ENCODE measurements around the gene CHRM5. TPM values are rescaled to one million over a fixed set of nuclear protein-coding genes. Genes with fewer than 3 reads are reported as not detected.

CHRM5 gene
- total RNA-seq, 2 donors from 2014 or later = not detected

DNA sequence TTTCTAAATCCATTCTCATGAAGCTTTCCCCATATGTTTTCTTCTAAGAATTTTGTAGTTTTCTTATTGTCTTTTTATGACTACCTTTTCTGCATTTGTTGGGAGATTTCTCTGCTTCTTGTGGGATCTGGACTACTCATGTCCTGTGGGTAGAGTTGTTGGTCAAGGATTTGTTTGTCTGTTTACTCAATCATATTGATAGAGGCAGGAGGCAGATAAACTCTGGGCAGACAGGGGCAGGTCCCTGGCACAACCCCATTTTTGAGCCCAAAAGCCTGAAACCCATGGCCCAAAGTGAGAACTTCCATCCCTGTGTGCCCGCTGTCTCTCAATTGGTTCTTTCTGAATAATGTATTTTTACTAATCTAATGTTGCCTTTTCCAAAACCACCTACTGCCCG is 145.9 kb downstream of the CHRM5 start:
- Histone ChIP-seq H3K4me1 (no peaks in the 10 kb centered on the region), H3K9me3 (no peaks in the 10 kb centered on the region), H3K36me3 (replicated peaks in 1 of 2; ENCODE audit: insufficient read depth in 1 of 2, low read depth in 2 of 2) (no peaks in the 10 kb centered on the region), H3K27ac (no peak overlapping the region), H3K27me3 (no peaks in the 10 kb centered on the region), H3K4me3 (no peak overlapping the region)
- intact Hi-C loops (cut with DNase I) = no loop called here
- WGBS, 2 donors = 47 to 52% methylated on average over 2 of the region's 2 CpGs
- no peak for TF ChIP-seq POLR2A (IDR thresholded peaks at IDR 0.05)
- TF ChIP-seq, protein P1, sequence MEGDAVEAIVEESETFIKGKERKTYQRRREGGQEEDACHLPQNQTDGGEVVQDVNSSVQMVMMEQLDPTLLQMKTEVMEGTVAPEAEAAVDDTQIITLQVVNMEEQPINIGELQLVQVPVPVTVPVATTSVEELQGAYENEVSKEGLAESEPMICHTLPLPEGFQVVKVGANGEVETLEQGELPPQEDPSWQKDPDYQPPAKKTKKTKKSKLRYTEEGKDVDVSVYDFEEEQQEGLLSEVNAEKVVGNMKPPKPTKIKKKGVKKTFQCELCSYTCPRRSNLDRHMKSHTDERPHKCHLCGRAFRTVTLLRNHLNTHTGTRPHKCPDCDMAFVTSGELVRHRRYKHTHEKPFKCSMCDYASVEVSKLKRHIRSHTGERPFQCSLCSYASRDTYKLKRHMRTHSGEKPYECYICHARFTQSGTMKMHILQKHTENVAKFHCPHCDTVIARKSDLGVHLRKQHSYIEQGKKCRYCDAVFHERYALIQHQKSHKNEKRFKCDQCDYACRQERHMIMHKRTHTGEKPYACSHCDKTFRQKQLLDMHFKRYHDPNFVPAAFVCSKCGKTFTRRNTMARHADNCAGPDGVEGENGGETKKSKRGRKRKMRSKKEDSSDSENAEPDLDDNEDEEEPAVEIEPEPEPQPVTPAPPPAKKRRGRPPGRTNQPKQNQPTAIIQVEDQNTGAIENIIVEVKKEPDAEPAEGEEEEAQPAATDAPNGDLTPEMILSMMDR (IDR thresholded peaks at IDR 0.05) = no peak
- ATAC-seq = no peak
- DNase-seq = no peak

DNA sequence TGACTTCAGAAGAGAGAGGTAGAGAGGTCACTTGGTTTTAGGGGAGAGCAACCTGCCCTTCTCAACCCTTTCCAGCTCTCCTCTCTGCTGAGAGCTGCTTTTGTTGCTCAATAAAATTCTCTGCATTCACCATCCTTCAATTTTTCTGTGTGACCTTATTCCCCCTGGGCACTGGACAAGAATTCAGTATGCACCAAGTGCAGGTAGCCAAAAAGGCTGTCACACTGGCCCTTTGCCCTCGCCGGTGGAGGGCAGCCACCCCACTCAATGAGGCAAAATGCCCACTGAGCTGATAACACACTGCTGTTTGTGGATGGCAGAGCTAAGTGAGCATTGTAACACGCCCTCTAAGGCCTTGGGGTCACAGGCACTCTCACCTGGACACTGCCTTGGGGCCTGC is 146.4 kb downstream of the CHRM5 start:
- Histone ChIP-seq H3K9me3 (no peaks in the 10 kb centered on the region), H3K27me3 (no peaks in the 10 kb centered on the region)

DNA sequence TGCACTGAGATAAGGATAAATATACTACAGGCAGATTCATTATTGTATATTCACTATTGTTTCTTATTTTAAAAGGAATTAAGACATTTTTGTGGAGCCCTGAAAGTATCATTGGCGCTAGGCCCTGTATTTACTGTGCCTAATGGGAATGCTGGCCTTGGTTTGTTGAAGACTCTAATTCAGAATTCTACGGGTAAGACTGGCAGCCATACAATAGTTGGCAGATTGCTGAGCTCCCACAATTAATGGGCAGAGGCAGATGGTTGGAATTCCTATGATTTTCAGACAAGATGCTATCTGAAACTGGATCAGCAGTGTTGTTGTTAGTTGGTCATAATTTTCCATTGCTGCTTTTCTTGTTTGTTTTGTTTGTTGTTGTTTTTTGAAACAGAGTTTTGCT is 148.3 kb downstream of the CHRM5 start:
- Histone ChIP-seq H3K36me3 (replicated peaks in 1 of 2; ENCODE audit: insufficient read depth in 1 of 2, low read depth in 2 of 2) (no peaks in the 10 kb centered on the region), H3K9me3 (no peaks in the 10 kb centered on the region), H3K4me3 (no peak overlapping the region), H3K27ac (no peak overlapping the region), H3K27me3 (no peaks in the 10 kb centered on the region), H3K4me1 (no peaks in the 10 kb centered on the region)
- WGBS, 2 donors = 28 to 37% methylated on average over 2 of the region's 2 CpGs
- DNase-seq = no peak
- TF ChIP-seq POLR2A (IDR thresholded peaks at IDR 0.05) = no peak
- TF ChIP-seq, protein P1 (IDR thresholded peaks at IDR 0.05) = no peak
- no peak for ATAC-seq
- intact Hi-C loops (cut with DNase I) = no loop called here

More for the DNA sequence above, 146.4 kb downstream of the CHRM5 start:
- TF ChIP-seq, protein P1 (IDR thresholded peaks at IDR 0.05) = no peak
- TF ChIP-seq POLR2A (IDR thresholded peaks at IDR 0.05) = no peak
- intact Hi-C loops (cut with DNase I) = no loop called here
- Histone ChIP-seq H3K36me3 (replicated peaks in 1 of 2; ENCODE audit: insufficient read depth in 1 of 2, low read depth in 2 of 2) (no peaks in the 10 kb centered on the region), H3K4me1 (no peaks in the 10 kb centered on the region), H3K27ac (no peak overlapping the region), H3K4me3 (no peak overlapping the region)
- ATAC-seq (no peak), DNase-seq (no peak)
- WGBS, 2 donors = 58 to 88% methylated on average over 3 of the region's 3 CpGs

Other genes starting within 250 kb of the CHRM5 start
- gene AVEN, start 70.7 kb downstream of the CHRM5 start, total RNA-seq = 10 to 100 TPM; 10.5 to 12.2 TPM
- gene EMC7, start 133.4 kb downstream of the CHRM5 start, total RNA-seq = 10 to 100 TPM; 27.4 to 27.8 TPM
- 1 to 10 TPM; 1.0 to 4.6 TPM for gene PGBD4, start 133.6 kb downstream of the CHRM5 start, total RNA-seq
- gene KATNBL1, start 241.6 kb downstream of the CHRM5 start, total RNA-seq = 10 to 100 TPM; 45.8 to 50.3 TPM